Neural cell (in vitro differentiated cells): ENCODE results near the gene ZNF438. TPM values are rescaled to one million over a fixed set of nuclear protein-coding genes. Genes with fewer than 3 reads are reported as not detected.

Experiments
- H2AFZ ChIP-seq: fragments of 200-600, 300-800 bp; sonication (generic), shearing (Covaris generic); 2 replicates; pipeline ENCODE4 v1.6.0; 2014; ENCODE audit warnings: low read depth, mild to moderate bottlenecking, antibody characterized with exemption, low read length, moderate library complexity
- H3F3A ChIP-seq: fragments of 200-600 bp; shearing (Covaris generic); 2 replicates; pipeline ENCODE4 v1.6.1; 2016; ENCODE audit warnings: mild to moderate bottlenecking, moderate library complexity, mixed read lengths, antibody characterized with exemption, low read length; ENCODE audit not compliant: insufficient read depth, poor library complexity, severe bottlenecking
- H3K27ac ChIP-seq: fragments of 200-600, 300-800 bp; sonication (generic), shearing (Covaris generic); 2 replicates; pipeline ENCODE4 v1.5.1; 2014; ENCODE audit warnings: mild to moderate bottlenecking, low read length, moderate library complexity
- H3K27me3 ChIP-seq: fragments of 300-800, 200-600 bp; sonication (generic), shearing (Covaris generic); 2 replicates; pipeline ENCODE4 v1.6.0; 2014; ENCODE audit warnings: mild to moderate bottlenecking, low read depth, low read length, moderate library complexity; ENCODE audit not compliant: insufficient read depth
- H3K36me3 ChIP-seq: fragments of 300-800, 200-600 bp; sonication (generic), shearing (Covaris generic); 2 replicates; pipeline ENCODE4 v1.5.1; 2014; ENCODE audit warnings: mild to moderate bottlenecking, antibody characterized with exemption, low read length, moderate library complexity; ENCODE audit not compliant: insufficient read depth
- H3K4me2 ChIP-seq: fragments of 300-800, 200-600 bp; sonication (generic), shearing (Covaris generic); 2 replicates; pipeline ENCODE4 v1.6.0; 2014; ENCODE audit warnings: mild to moderate bottlenecking, low read length
- H3K4me3 ChIP-seq: fragments of 300-800, 200-600 bp; sonication (generic), shearing (Covaris generic); 2 replicates; pipeline ENCODE4 v1.5.1; 2014; ENCODE audit warnings: mild to moderate bottlenecking, low read length, moderate library complexity
- H3K79me2 ChIP-seq: fragments of 200-600 bp; shearing (Covaris generic); replicated peaks from 2 replicates; pipeline ENCODE4 v1.6.0; 2014; ENCODE audit warnings: mild to moderate bottlenecking, low read length, moderate library complexity; ENCODE audit not compliant: insufficient read depth
- H3K9ac ChIP-seq: fragments of 300-800, 200-600 bp; sonication (generic), shearing (Covaris generic); 2 replicates; pipeline ENCODE4 v1.6.1; 2016; ENCODE audit warnings: mild to moderate bottlenecking, low read length, mixed read lengths
- H3K9me2 ChIP-seq: fragments of 200-600 bp; shearing (Covaris generic); 2 replicates; pipeline ENCODE4 v1.6.1; 2016; ENCODE audit warnings: mild to moderate bottlenecking, low read length, mixed read lengths; ENCODE audit not compliant: insufficient read depth
- H3K9me3 ChIP-seq: fragments of 200-600, 300-800 bp; sonication (generic), shearing (Covaris generic); 2 replicates; pipeline ENCODE4 v1.6.1; 2016; ENCODE audit warnings: mild to moderate bottlenecking, mixed run types, low read length, moderate library complexity, mixed read lengths
- H4K20me1 ChIP-seq: fragments of 200-600 bp; shearing (Covaris generic); 2 replicates; pipeline ENCODE4 v1.6.1; 2016; ENCODE audit warnings: mild to moderate bottlenecking, mixed run types; ENCODE audit not compliant: insufficient read depth
- EP300 ChIP-seq: fragments of 450-650 bp; conservative IDR thresholded peaks from 2 replicates; pipeline ENCODE4 v1.6.1; 2014; ENCODE audit warnings: antibody characterized with exemption, mild to moderate bottlenecking, moderate library complexity; ENCODE audit not compliant: poor library complexity, severe bottlenecking
- EZH2 ChIP-seq: fragments of 200-600, 300-800 bp; shearing (Covaris generic), sonication (generic); IDR thresholded peaks from 2 replicates; pipeline ENCODE4 v1.6.1; 2014; ENCODE audit warnings: antibody characterized with exemption, low read length, borderline replicate concordance, mild to moderate bottlenecking; ENCODE audit not compliant: insufficient read depth, poor library complexity, severe bottlenecking
- MXI1 ChIP-seq: fragments of 450-650 bp; conservative IDR thresholded peaks from 2 replicates; pipeline ENCODE4 v1.6.1; 2014; ENCODE audit warnings: antibody characterized with exemption, mild to moderate bottlenecking; ENCODE audit not compliant: poor library complexity, severe bottlenecking
- POLR2AphosphoS5 ChIP-seq: IDR thresholded peaks from 2 replicates; pipeline ENCODE4 v1.6.1; 2012
- RAD21 ChIP-seq: fragments of 450-650 bp; conservative IDR thresholded peaks from 2 replicates; pipeline ENCODE4 v1.6.1; 2014; ENCODE audit warnings: antibody characterized with exemption, mild to moderate bottlenecking, moderate library complexity
- REST ChIP-seq: IDR thresholded peaks from 2 replicates; pipeline ENCODE4 v1.6.1; 2012; ENCODE audit warnings: borderline replicate concordance
- SMC3 ChIP-seq: fragments of 450-650 bp; conservative IDR thresholded peaks from 2 replicates; pipeline ENCODE4 v1.6.1; 2014; ENCODE audit warnings: antibody characterized with exemption, mild to moderate bottlenecking, moderate library complexity; ENCODE audit not compliant: poor library complexity
- TAF1 ChIP-seq: IDR thresholded peaks from 2 replicates; pipeline ENCODE4 v1.6.1; 2012; ENCODE audit warnings: low read depth
- polyA plus RNA-seq: library from polyadenylated mRNA; depleted of rRNA; stranded (reverse); fragments of >200 nt; gene quantifications from 2 replicates; pipeline ENCODE4 v1.2.3, GENCODE V29; 2014
- TF ChIP-seq, protein P1 (sequence below): fragments of 450-650 bp; IDR thresholded peaks from 2 replicates; pipeline ENCODE4 v1.5.1; 2014; ENCODE audit warnings: antibody characterized with exemption, mild to moderate bottlenecking, moderate library complexity; ENCODE audit not compliant: poor library complexity, severe bottlenecking

The ZNF438 gene
- polyA plus RNA-seq, 1 donor from 2014 or later = 0.78 TPM

DNA sequence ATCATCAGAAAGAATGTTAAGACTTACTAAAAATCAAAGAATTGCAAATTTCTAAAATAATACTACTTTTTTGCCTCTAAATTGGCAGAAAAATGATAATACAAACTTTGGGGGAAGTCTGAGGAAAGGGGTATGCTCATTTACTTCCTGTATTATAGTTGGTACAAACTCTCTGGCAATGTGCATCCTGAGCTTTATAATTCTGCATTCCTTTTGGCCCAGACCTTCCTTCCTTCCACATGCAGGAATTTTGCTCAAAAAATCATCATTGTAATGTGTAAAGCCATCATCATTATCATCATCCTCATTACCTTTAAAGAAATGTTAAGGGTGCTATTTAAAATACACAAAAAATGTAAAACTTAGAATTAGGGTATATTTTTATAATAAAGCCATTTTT is 148.5 kb downstream of the ZNF438 start:
- Histone ChIP-seq H3K4me2 (no peak overlapping the region), H3K79me2 (no peaks in the 10 kb centered on the region), H4K20me1 (no peaks in the 10 kb centered on the region), H3K9ac (no peak overlapping the region), H3K36me3 (no peaks in the 10 kb centered on the region), H3F3A (no peaks in the 10 kb centered on the region), H3K9me2 (no peaks in the 10 kb centered on the region), H2AFZ (no peak overlapping the region), H3K27me3 (no peaks in the 10 kb centered on the region), H3K27ac (no peak overlapping the region), H3K9me3 (no peaks in the 10 kb centered on the region), H3K4me3 (no peak overlapping the region)
- TF ChIP-seq TAF1 (no peak), EZH2 (no peak), MXI1 (no peak), EP300 (no peak), REST (no peak), RAD21 (no peak), SMC3 (no peak), POLR2AphosphoS5 (no peak)
- TF ChIP-seq, protein P1, sequence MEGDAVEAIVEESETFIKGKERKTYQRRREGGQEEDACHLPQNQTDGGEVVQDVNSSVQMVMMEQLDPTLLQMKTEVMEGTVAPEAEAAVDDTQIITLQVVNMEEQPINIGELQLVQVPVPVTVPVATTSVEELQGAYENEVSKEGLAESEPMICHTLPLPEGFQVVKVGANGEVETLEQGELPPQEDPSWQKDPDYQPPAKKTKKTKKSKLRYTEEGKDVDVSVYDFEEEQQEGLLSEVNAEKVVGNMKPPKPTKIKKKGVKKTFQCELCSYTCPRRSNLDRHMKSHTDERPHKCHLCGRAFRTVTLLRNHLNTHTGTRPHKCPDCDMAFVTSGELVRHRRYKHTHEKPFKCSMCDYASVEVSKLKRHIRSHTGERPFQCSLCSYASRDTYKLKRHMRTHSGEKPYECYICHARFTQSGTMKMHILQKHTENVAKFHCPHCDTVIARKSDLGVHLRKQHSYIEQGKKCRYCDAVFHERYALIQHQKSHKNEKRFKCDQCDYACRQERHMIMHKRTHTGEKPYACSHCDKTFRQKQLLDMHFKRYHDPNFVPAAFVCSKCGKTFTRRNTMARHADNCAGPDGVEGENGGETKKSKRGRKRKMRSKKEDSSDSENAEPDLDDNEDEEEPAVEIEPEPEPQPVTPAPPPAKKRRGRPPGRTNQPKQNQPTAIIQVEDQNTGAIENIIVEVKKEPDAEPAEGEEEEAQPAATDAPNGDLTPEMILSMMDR = no peak

- TF ChIP-seq RAD21 (no peak), TAF1 (no peak), SMC3 (no peak), MXI1 (no peak), EP300 (no peak), POLR2AphosphoS5 (no peak), REST (no peak), EZH2 (no peak)
- TF ChIP-seq, protein P1 = no peak
- Histone ChIP-seq H3K4me2 (no peak overlapping the region), H3K27me3 (no peaks in the 10 kb centered on the region), H4K20me1 (no peaks in the 10 kb centered on the region), H3K27ac (no peak overlapping the region), H3K9me3 (no peaks in the 10 kb centered on the region), H3K36me3 (no peaks in the 10 kb centered on the region), H2AFZ (no peak overlapping the region), H3K9ac (no peak overlapping the region), H3F3A (no peaks in the 10 kb centered on the region), H3K4me3 (no peak overlapping the region), H3K9me2 (no peaks in the 10 kb centered on the region), H3K79me2 (no peaks in the 10 kb centered on the region)
Observed at GRCh38 chr10:30882281-30882680, 149.4 kb downstream of the ZNF438 start.
